ENCODE measurements around the gene RABGAP1L.
"Not testable (repeated sequence)": the region's sequence is repeated elsewhere in the genome, so short reads cannot be mapped to it uniquely, and the experiment has no call there.

Gene RABGAP1L

GRCh38 chr1:174497478-174497877 is 338.2 kb downstream of the RABGAP1L start (continued):
- no peak for TF ChIP-seq ZBTB10 (tag by site-specific recombination; IDR thresholded peaks at IDR 0.05)
- no peak for TF ChIP-seq BCL11A (tag by site-specific recombination; IDR thresholded peaks at IDR 0.05; ENCODE audit: low read depth)
- TF ChIP-seq ZNF112 (tag by site-specific recombination; IDR thresholded peaks at IDR 0.05) = no peak
- TF ChIP-seq ZNF544 (tag by site-specific recombination; IDR thresholded peaks at IDR 0.05) = no peak
- TF ChIP-seq ZNF701 (tag by site-specific recombination; IDR thresholded peaks at IDR 0.05) = no peak
- no peak for TF ChIP-seq ZNF148 (tag by site-specific recombination; IDR thresholded peaks at IDR 0.05; ENCODE audit: borderline replicate concordance)
- no peak for TF ChIP-seq WT1 (tag by site-specific recombination; IDR thresholded peaks at IDR 0.05)
- TF ChIP-seq ZBTB21 (tag by site-specific recombination; IDR thresholded peaks at IDR 0.05) = no peak

- CTCF ChIA-PET; H3K36me3 ChIP-seq (ENCODE audit: control insufficient read depth in 2 of 2, insufficient read depth in 1 of 2, low read length in 2 of 2); H3K27ac ChIP-seq (ENCODE audit: extremely low read depth, low read depth, low read length); POLR2A ChIA-PET; H3K4me1 ChIP-seq (ENCODE audit: control insufficient read depth, insufficient read depth, low read length); H3K9me3 ChIP-seq (ENCODE audit: control insufficient read depth, insufficient read depth, low read depth, low read length); H3K4me3 ChIP-seq (ENCODE audit: low read depth, low read length): not testable (repeated sequence)
- TF ChIP-seq ZXDB (tag by site-specific recombination; IDR thresholded peaks at IDR 0.05) (peak; percentile 47; the same call in 1 of the 2 replicates), REST (tag by site-specific recombination; IDR thresholded peaks at IDR 0.05) (peak; percentile 57; the same call in 1 of the 2 replicates), ZBTB8A (tag by site-specific recombination; IDR thresholded peaks at IDR 0.05) (peak; percentile 64), ZNF555 (tag by site-specific recombination; conservative IDR thresholded peaks at IDR 0.05) (peak; percentile 86), ZNF426 (tag by site-specific recombination; IDR thresholded peaks at IDR 0.05) (peak; percentile 79), ZNF140 (tag by site-specific recombination; IDR thresholded peaks at IDR 0.05) (peak; percentile 59; the same call in 1 of the 2 replicates), ZNF266 (tag by site-specific recombination; IDR thresholded peaks at IDR 0.05; ENCODE audit: low read depth) (0 out of 2 replicates have a peak, but pooled peaks have one; percentile 24), ZBTB11 (tag by site-specific recombination; conservative IDR thresholded peaks at IDR 0.05; ENCODE audit: low read depth) (peak; percentile 70), AEBP2 (tag by site-specific recombination; IDR thresholded peaks at IDR 0.05; ENCODE audit: borderline replicate concordance) (0 out of 2 replicates have a peak, but pooled peaks have one; percentile 15), ZNF404 (tag by site-specific recombination; IDR thresholded peaks at IDR 0.05) (0 out of 2 replicates have a peak, but pooled peaks have one; percentile 30), ZNF623 (tag by site-specific recombination; IDR thresholded peaks at IDR 0.05) (peak; percentile 68), ZNF433 (tag by site-specific recombination; IDR thresholded peaks at IDR 0.05; ENCODE audit: low read depth) (peak; percentile 59; the same call in 1 of the 2 replicates), ZNF629 (tag by site-specific recombination; IDR thresholded peaks at IDR 0.05) (0 out of 2 replicates have a peak, but pooled peaks have one; percentile 27)
Measured at GRCh38 chr1:174516755-174517154, 357.4 kb downstream of the RABGAP1L start.

All from HEK293 (cell line).